Liver (tissue), 3 donors: ENCODE results near the gene SULT6B1.

Experiments used
- EGR1 ChIP-seq, 2 donors: IDR thresholded peaks; 2 replicates each; pipeline ENCODE4 v1.6.1; 2016 to 2018; ENCODE audit warnings: antibody characterized with exemption in 2 of 2, low read depth in 2 of 2
- FOXA1 ChIP-seq: IDR thresholded peaks from 2 replicates; pipeline ENCODE4 v1.6.1; 2016; ENCODE audit warnings: antibody characterized with exemption
- GABPA ChIP-seq, 2 donors: IDR thresholded peaks in 1 of 2; conservative IDR thresholded peaks in 1 of 2; 2 replicates each; pipeline ENCODE4 v1.6.1; 2016; ENCODE audit warnings: antibody characterized with exemption in 2 of 2, mild to moderate bottlenecking in 1 of 2, moderate library complexity in 1 of 2
- JUND ChIP-seq, 2 donors: IDR thresholded peaks; 2 replicates each; pipeline ENCODE4 v1.6.1; 2016; ENCODE audit warnings: antibody characterized with exemption in 2 of 2
- MAX ChIP-seq: IDR thresholded peaks from 2 replicates; pipeline ENCODE4 v1.6.1; 2016; ENCODE audit warnings: antibody characterized with exemption
- RAD21 ChIP-seq, 2 donors: IDR thresholded peaks; 2 replicates each; pipeline ENCODE4 v1.6.1; 2016; ENCODE audit warnings: antibody characterized with exemption in 2 of 2, mild to moderate bottlenecking in 2 of 2
- SP1 ChIP-seq: IDR thresholded peaks from 2 replicates; pipeline ENCODE4 v1.6.1; 2018; ENCODE audit warnings: antibody characterized with exemption, mild to moderate bottlenecking
- TAF1 ChIP-seq: conservative IDR thresholded peaks from 2 replicates; pipeline ENCODE4 v1.6.1; 2016; ENCODE audit warnings: antibody characterized with exemption, mild to moderate bottlenecking
- TF ChIP-seq, protein P1 (sequence below): fragments of 150-350 bp; IDR thresholded peaks from 2 replicates; pipeline ENCODE4 v1.5.1; 2017; ENCODE audit warnings: improper control_type of control experiment, low read depth, low read length; ENCODE audit not compliant: missing input control
- TF ChIP-seq, protein P2 (sequence below): IDR thresholded peaks from 2 replicates; pipeline ENCODE4 v1.6.1; 2016; ENCODE audit warnings: antibody characterized with exemption, mild to moderate bottlenecking
- TF ChIP-seq, protein P3 (sequence below): IDR thresholded peaks from 2 replicates; pipeline ENCODE4 v1.6.1; 2016; ENCODE audit warnings: antibody characterized with exemption
- TF ChIP-seq, protein P4 (sequence below): IDR thresholded peaks from 2 replicates; pipeline ENCODE4 v1.6.1; 2016; ENCODE audit warnings: antibody characterized with exemption
- donor health status: healthy.
- donor health status: healthy.

- TF ChIP-seq, protein P1, sequence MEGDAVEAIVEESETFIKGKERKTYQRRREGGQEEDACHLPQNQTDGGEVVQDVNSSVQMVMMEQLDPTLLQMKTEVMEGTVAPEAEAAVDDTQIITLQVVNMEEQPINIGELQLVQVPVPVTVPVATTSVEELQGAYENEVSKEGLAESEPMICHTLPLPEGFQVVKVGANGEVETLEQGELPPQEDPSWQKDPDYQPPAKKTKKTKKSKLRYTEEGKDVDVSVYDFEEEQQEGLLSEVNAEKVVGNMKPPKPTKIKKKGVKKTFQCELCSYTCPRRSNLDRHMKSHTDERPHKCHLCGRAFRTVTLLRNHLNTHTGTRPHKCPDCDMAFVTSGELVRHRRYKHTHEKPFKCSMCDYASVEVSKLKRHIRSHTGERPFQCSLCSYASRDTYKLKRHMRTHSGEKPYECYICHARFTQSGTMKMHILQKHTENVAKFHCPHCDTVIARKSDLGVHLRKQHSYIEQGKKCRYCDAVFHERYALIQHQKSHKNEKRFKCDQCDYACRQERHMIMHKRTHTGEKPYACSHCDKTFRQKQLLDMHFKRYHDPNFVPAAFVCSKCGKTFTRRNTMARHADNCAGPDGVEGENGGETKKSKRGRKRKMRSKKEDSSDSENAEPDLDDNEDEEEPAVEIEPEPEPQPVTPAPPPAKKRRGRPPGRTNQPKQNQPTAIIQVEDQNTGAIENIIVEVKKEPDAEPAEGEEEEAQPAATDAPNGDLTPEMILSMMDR: no peak
- TF ChIP-seq SP1 (no peak), TAF1 (no peak), MAX (no peak), GABPA (IDR thresholded peaks at IDR 0.05 in 1 of 2, conservative IDR thresholded peaks at IDR 0.05 in 1 of 2) (no peak), JUND (IDR thresholded peaks at IDR 0.05) (no peak), EGR1 (IDR thresholded peaks at IDR 0.05; ENCODE audit: low read depth in 2 of 2) (no peak), RAD21 (IDR thresholded peaks at IDR 0.05) (no peak), FOXA1 (no peak)
- TF ChIP-seq, protein P2, sequence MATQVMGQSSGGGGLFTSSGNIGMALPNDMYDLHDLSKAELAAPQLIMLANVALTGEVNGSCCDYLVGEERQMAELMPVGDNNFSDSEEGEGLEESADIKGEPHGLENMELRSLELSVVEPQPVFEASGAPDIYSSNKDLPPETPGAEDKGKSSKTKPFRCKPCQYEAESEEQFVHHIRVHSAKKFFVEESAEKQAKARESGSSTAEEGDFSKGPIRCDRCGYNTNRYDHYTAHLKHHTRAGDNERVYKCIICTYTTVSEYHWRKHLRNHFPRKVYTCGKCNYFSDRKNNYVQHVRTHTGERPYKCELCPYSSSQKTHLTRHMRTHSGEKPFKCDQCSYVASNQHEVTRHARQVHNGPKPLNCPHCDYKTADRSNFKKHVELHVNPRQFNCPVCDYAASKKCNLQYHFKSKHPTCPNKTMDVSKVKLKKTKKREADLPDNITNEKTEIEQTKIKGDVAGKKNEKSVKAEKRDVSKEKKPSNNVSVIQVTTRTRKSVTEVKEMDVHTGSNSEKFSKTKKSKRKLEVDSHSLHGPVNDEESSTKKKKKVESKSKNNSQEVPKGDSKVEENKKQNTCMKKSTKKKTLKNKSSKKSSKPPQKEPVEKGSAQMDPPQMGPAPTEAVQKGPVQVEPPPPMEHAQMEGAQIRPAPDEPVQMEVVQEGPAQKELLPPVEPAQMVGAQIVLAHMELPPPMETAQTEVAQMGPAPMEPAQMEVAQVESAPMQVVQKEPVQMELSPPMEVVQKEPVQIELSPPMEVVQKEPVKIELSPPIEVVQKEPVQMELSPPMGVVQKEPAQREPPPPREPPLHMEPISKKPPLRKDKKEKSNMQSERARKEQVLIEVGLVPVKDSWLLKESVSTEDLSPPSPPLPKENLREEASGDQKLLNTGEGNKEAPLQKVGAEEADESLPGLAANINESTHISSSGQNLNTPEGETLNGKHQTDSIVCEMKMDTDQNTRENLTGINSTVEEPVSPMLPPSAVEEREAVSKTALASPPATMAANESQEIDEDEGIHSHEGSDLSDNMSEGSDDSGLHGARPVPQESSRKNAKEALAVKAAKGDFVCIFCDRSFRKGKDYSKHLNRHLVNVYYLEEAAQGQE: no peak
- TF ChIP-seq, protein P3, sequence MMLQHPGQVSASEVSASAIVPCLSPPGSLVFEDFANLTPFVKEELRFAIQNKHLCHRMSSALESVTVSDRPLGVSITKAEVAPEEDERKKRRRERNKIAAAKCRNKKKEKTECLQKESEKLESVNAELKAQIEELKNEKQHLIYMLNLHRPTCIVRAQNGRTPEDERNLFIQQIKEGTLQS: no peak
- TF ChIP-seq, protein P4, sequence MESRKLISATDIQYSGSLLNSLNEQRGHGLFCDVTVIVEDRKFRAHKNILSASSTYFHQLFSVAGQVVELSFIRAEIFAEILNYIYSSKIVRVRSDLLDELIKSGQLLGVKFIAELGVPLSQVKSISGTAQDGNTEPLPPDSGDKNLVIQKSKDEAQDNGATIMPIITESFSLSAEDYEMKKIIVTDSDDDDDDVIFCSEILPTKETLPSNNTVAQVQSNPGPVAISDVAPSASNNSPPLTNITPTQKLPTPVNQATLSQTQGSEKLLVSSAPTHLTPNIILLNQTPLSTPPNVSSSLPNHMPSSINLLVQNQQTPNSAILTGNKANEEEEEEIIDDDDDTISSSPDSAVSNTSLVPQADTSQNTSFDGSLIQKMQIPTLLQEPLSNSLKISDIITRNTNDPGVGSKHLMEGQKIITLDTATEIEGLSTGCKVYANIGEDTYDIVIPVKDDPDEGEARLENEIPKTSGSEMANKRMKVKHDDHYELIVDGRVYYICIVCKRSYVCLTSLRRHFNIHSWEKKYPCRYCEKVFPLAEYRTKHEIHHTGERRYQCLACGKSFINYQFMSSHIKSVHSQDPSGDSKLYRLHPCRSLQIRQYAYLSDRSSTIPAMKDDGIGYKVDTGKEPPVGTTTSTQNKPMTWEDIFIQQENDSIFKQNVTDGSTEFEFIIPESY: no peak
These were observed 45.9 kb downstream of the SULT6B1 start for GRCh38 chr2:37142546-37142945.
